Fibroblast of skin of left quadriceps (primary cell): Measurements from ENCODE around the gene PDCD4.

Experiments
- DNase-seq, 2 experiments: peaks; one replicate each; pipeline ENCODE4 v3.0.0-alpha.2; 2013; ENCODE audit warnings: low read depth in 2 of 2

Gene PDCD4

DNA sequence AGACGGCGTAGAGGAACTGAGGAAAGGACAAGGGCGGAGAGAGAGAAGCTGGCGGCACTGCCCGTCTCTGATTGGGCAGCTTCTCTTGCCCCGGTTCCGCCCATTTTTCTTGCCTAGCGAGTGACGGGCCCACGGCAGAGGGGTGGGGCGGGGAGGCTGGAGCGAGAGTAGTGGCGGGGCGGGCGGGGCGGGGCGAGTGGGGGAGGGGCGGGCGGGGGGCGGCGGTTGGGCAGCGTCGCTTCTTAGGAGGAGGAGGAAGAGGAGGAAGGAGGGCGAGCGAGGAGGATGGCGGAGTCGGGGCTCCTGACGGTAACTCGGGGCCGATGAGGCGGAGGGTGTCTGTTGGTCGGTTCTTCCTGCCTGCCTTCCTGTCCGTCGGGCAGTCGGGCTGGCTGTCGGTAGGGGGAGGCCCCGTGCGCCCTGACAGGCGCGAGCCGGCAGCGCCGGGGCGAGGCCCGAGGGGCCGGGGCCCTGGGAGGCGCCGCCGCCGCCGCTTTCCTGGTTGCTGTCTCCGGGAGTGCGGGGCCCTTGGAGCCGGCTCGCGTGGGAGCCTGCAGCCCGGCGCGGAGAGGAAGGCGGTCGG is 47.7 kb downstream of the PDCD4 start, which contains the start of gene SHOC2:
Gene SHOC2 (plus strand): TSS at position 256 of the 583 bp plus-strand sequence. CDS start 44,755 bp downstream, outside the sequence.
- DNase-seq = no peak

- DNase-seq = peak; percentile 39 to 46
These were observed 48.5 kb downstream of the PDCD4 start for GRCh38 chr10:110919971-110920881.

DNA sequence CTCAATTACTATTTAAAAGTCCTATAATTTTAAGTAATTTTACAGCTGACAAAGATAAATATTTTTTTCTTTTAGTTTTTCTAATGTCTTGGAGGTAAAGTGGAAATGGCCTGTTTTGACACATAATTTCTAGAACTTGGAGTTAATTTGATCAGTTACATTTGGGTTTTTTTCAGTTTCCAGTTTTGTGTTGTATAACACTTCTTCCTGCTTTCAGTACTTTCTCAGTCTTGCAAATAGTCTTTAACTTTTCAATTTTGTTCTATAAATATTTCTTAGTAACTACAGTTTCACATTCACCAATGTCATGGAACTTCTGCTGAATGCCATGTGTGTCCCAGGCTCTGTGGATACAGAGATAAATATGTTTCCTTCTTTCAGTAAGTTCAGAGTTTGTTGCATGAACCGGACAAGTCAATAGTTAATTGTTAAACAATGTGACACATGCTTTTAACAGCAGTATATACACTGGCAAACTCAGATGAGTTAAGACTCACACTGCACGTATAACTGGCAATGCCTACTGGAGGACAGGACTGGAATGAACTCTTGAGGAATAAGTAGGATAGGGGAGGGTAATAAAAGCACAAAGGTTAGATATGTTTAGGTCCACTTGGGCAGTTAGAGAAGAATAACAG is 52.2 kb downstream of the PDCD4 start:
- DNase-seq = no peak

DNA sequence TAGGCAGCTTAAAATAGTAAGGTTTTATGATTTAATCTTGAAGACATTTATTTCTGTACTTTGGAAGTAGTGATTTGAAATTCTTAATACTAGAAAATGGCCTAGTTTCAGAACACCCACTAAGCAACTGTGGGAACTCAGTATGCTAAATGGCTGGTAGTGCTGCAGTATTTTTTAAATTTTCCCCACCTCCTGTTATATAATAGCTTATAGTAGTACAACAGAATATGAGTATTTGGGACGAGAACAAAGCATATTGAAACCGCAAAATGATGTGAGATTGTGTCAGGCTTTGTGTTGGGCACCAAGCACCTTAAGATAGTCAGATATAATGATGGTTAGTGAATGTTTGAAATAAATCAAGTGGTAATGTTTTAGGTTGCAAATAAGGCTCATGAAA is 55.7 kb downstream of the PDCD4 start:
- no peak for DNase-seq

GRCh38 chr10:110931769-110932381 is 60.1 kb downstream of the PDCD4 start:
- no peak for DNase-seq

DNA sequence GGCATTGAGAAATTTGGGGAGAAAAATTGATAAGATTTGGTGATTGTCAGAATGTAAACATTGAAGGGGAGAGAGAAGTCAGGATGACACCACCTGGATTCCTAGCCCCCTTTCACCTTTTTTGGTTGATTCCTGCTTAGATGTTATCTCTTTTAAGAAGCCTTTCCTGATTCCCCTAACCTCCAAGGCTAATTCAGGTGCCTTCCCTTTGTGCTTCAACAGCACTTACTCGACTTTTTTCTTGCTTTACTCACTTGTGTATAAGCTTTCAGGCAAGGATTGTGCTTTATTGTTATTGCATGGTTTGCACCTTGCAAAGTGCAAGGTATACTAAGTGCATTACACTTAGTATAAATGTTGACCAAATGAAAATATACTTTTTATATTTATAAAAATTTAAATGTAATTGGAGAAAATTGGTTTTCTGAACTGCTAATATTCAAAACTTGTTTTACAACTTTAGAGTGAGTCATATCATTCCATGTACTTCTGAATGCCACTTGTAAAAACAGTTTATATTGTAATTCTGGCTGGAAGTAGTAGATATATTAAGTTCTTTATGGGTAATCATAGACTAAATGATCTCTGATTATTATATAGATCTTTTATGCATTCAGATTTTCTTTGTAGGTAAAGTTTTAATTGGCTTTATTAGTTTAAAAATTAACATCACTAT is 60.9 kb downstream of the PDCD4 start:
- DNase-seq = no peak

DNA sequence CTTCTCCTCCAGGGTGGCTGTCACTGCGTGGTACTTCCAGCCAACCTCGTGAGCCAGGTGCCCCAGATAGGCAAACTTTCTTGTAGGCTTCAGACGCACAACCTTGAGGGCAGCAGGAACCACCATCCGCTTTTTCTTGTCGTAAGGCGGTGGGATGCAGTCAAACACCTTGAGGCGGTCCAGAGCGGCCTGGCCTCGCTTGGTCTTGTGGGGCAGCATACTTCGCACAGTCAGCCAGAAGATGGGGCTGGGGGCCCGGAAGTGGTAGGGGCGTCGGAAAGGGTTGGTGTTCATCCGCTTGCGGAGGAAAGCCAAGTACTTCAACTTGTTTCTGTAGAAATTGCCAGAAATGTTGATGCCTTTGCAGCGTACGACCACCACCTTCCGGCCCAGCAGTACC is 65.0 kb downstream of the PDCD4 start:
- no peak for DNase-seq

DNA sequence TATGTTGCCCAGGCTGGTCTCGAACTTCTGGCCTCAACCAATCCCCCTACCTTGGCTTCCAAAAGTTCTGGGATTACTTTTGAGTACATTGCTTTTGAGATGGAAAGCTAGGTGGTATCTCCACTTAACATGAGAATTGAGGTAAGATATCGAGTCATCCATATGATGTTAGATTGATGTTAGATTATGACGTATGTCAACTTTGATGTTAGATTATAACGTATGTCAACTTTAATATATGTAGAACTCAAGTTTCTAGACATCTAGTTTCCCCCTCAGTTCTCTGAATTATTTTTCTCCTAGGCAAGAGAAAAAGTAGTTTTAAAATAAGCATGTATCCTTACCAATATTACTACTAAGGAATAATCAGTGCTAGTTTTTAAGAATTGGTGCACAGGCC is 67.7 kb downstream of the PDCD4 start:
- DNase-seq = no peak

DNA sequence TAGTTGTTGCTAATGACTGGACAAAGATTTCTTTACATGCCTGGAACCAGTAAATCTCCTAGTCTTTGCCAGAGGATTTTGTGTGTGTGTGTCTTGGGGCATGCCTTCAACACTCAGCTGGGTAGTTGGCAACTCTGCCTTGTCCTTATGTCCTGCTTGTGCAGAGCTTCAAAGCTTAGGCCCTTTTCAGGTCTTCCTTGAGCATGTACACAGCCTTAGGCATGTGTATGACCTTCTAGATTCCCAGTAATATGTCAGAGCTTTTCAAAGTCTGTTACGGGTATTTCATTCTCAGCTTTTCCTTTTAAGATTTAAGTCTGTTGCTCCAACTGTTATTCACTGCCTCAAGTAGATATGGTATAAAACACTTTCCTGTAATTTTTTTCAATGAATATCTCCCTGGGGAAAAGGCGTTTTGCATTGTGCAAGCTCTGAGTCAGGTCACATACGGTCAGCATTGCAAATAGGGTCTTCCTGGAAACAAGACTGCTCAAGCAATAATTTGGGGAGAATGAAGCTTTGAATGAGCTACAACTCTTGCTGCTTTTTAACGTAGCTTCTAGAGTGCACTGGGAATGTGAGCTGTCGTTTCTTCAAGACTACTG is 73.2 kb downstream of the PDCD4 start:
- DNase-seq = peak; percentile 69 to 72

- DNase-seq = no peak
These were observed 74.8 kb downstream of the PDCD4 start for GRCh38 chr10:110946496-110946895.

DNA sequence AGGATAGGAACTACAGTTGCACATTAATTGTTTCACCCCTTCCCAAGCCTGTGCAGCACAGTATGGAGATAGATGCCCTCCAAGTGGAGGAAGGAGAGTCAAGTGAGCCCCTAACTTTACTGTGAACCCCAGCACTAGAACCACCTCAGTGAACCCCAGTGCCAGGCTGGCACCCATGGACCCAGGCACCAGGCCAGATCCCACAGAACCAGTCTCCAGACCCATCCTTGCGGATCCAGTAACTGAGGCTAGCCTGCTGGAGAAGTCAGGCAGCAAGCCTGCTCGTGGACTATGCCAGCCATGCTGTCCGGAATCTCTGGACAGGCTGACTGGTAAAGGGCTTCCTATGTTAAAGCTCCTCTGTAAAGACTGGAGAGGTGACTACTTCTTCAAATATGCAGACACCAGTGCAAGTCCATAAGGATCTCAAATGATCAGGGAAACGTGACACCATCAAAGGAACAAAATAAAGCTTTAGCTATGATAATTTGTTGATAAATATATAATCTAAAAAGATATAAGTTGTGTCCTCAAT is 75.4 kb downstream of the PDCD4 start:
- no peak for DNase-seq
